NCI-H2029 treated with DMSO at 0.1 percent for 48 hours (cell line): ENCODE measurements around the gene COX5B.
"Not testable (repeated sequence)": the region's sequence is repeated elsewhere in the genome, so short reads cannot be mapped to it uniquely, and the experiment has no call there.

Experiments
- DNase-seq: peaks from one replicate; lab custom pipeline; 2025; lab: John Stamatoyannopoulos, UW

The COX5B gene, protein sequence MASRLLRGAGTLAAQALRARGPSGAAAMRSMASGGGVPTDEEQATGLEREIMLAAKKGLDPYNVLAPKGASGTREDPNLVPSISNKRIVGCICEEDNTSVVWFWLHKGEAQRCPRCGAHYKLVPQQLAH

DNA sequence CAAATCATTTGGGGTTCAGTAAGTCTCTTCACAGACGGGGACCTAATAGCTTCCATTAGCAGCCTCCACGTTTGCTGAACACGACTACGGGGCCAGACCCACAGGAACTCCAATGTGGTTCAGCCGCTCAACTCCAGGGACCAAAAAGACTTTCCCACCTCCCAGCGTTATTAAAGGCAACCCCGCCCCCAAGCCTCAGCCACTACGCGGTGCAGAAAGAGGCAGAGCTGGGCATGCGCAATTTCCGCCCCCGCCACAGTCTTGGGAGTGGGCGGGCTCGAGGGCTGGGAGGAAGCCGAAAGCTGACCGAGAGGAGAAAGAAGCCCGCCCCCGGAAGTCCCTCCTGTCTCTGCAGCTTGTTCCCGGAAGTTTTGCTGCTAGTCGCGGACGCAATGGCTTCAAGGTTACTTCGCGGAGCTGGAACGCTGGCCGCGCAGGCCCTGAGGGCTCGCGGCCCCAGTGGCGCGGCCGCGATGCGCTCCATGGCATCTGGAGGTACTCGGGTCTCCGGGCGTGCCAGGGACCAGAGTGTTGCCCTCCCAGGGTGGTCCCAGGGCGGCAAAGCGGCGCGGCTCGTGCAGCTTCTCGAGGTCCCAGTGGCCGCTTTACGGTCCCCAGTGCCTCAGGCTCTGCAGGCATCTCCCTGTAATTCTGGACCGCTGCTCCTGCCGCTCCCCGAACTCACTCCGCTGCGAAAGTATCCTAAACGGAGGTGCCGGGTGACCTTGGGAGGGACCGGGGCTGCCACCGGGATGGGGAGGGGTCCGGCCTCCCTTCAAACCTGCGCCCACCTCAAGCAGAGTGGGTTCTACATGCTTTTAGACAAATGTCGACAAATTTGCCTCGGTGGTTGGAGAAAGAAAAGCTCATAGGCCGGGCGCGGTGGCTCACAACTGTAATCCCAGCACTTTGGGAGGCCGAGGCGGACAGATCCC is at the start of gene COX5B:
COX5B (plus strand) TSS at position 368 of the 935 bp plus-strand sequence; CDS start at position 393, 25 bp downstream.
- peak; percentile 94 for DNase-seq

DNA sequence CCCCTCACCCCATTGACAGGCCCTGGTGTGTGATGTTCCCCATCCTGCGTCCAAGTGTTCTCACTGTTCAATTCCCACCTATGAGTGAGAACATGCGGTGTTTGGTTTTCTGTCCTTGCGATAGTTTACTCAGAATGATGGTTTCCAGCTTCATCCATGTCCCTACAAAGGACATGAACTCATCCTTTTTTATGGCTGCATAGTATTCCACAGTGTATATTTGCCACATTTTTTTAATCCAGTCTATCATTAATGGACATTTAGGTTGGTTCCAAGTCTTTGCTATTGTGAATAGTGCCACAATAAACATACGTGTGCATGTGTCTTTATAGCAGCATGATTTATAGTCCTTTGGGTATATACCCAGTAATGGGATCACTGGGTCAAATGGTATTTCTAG is 49.7 kb upstream of the COX5B start:
- DNase-seq = not testable (repeated sequence)

DNA sequence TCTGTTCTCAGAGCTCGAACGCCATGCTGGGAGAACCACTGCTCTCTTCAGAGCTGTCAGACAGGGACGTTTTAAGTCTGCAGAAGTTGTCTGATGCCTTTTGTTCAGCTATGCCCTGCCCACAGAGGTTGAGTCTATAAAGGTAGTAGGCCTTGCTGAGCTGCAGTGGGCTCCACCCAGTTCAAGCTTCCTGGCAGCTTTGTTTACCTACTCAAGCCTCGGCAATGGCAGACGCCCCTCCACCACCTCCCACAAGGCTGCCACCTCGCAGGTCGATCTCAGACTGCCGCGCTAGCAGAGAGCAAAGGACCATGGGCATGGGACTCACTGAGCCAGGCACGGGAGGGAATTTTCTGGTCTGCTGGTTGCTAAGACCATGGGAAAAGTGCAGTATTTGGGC is 44.3 kb upstream of the COX5B start:
- DNase-seq = not testable (repeated sequence)

DNA sequence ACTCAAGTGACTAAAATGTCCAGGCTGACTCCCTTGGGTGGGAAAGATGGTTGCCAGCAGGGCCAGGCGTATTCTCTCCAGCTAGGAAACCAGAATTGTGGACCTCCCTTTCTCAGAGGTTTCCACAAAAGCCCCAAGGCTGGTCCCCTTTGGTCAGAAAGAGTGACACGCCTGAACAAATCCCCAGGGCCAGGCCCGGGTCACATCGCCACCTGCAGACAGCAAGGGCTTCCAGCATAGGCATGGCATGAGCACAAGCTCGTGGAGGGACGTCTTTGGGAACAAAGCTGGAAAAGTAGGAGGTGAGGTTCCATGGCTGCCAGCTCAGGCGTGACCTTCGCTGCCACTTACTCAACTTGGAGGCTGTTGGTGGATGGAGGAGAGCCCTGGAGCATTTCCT is 40.8 kb upstream of the COX5B start:
- DNase-seq = not testable (repeated sequence)

DNA sequence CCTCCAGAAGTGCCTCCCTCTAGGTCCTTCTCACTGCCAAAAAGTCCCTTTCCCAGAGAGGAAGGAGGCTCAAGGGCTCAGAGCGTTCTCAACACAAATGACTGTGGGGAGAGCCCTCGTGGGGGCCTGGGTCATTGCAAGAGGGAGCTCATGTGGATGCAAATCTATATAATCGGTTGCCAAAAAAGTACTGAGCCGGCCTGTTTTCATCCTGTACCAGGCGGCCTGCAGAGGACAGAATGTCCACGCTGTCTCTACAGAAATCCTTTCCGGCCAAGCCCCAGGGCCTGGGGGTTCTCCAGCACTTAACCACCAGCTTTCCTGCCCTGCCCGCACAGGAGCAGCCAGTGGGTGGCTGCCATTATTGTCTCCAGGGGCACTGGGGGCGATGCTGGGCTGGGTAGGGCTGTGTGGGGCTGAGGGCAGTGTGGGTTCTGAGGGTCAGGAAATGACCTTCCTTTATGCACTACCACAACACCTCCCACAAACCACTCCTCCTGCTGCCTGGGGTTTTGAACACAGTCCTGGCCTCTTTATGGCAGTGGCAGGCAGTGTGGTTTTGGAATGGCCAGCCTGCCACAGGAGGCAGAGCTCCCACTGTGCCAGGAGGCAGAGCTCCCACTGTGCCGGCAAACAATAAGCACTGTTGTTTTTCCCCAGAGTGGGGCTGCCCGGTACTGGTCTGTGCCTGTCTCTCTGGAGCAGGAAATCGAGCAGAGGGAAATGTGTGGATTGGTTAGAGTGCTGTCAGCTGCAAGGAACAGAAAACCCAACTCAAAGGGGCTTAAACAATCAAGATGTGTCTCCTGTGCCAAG is 40.1 kb upstream of the COX5B start:
- DNase-seq = not testable (repeated sequence)

DNA sequence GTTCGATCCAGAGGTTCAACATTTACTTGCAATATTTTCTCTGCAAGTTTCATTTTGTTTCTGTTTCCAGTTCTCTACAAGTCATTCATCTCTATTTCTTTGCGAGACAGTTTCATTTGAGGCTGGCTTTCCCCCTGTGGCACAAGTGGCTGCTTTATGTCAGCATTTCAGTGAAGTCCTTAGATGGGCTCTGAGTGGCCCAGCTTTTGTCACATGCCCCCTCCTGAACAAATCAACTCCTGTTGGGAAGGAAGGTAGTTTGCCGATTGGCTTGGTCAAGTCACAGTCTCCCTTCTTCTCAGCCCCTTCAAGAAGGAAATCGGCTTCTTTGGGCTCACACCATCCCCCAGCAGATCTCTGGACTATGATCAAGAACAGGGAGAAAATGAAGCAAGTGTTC is 37.1 kb upstream of the COX5B start:
- DNase-seq = not testable (repeated sequence)

DNA sequence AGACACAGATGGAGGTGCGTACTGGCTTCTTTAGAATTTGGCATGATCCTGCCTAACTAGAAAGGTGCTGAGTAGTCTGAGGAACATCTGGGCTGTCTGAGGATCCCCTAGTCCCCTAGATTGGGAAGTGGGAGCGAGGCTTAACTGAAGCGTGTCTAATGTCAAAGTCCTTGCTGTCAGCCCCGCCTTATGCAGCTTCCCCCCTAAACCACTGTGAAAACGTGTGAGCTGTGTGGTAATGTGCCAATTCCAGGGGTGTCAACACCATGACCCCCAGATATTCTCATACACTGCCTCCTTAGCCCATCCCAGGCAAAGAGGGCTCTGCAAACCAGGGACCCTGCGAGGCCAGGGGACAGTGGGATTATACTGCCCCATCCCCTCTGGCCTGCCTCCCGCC is 34.0 kb upstream of the COX5B start:
- DNase-seq = not testable (repeated sequence)

DNA sequence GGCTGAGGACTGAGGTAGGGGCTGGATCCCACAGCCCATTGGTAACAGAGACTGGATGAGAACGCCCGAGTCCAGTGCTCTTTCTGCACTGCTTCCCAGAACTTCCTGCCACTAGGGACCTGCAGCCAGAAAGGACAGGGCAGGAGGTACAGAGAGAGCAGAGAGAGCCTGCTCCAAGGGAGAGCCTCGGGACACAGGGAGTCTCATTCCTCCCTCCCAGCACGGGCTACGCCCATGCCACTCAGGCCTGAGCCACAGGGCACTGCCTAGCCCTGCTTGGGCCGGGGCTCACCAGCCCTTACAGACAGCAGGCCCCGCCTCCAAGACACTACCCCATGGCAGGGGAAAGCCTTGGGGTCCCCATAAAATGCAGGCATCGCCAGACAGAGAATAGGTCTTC is 30.1 kb upstream of the COX5B start:
- not testable (repeated sequence) for DNase-seq

DNA sequence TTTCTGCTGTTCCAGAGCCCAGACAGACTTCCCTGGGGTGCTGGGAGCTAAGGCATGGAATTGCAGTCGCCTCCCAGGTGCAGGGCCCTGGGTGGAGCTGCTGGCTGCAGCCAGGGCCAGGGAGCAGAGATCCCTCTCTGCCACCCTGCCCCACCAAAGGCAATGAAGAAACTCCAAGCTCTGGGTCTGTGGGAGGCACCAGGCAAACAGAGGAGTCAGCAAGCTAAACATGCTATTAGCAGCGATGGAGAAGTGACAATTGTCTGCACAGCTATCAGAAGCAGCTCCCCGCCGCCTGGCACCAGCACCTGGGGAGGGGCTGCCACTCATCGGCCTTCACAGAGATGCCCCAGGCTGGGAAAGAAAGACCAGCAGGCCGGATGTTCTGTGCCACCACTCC is 28.0 kb upstream of the COX5B start:
- DNase-seq = no peak

DNA sequence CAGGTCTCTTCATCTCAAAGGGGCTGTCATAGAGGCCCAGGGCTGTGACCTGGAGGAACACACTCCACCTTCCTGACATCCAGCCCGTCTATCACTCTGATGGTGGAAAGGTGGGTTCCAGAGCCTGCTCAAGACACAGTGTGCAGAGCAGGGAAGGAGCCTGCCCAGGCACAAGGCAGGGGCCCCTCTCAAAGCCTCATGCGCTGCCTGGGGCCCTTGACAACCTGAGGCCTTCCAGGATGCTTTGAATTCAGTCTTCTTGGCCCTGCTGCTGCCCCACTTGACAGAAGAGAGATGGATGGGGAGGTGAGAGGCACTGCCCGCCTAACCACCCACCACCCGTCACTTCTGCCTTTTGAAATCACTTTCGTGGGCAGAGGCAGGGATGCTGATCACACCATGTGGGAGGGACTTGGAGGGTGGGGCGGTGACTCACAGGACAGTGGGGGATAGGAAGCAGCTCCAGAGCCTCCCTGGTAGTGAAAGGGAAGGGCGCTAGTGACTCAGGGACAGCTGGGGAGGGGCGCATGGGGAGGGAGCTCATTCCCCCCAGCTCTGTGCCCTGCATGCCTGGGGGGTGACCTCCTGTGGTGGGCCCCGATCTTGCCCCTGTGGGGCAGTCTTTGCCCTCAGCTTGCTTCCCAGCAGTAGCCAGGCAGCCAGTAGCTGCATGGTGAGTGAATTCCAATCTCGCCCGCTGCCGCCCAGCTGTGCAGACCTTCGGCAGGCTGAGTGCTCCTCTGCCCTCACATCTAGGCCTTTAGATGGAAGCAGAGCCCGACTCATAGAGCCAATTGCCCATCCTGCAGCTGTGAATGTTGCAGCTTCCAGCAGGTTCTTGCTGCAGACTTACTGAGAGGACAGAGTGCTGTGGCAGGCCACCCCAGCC is 26.7 kb upstream of the COX5B start:
- DNase-seq = not testable (repeated sequence)

DNA sequence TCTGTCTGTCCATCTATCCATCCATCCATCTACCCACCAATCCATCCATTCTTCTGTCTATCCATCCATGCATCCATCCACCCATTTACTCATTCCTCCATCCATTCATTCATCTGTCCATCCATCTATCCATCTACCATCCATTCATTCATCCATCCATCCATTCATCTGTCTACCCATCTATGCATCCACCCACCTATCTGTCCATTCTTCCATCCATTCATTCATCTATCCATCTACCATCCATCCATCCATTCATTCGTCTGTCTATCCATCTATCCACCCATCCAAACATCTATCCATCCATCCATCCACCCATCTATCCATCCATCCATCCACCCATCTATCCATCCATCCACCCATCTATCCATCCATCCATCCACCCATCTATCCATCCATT is 25.4 kb upstream of the COX5B start:
- not testable (repeated sequence) for DNase-seq

DNA sequence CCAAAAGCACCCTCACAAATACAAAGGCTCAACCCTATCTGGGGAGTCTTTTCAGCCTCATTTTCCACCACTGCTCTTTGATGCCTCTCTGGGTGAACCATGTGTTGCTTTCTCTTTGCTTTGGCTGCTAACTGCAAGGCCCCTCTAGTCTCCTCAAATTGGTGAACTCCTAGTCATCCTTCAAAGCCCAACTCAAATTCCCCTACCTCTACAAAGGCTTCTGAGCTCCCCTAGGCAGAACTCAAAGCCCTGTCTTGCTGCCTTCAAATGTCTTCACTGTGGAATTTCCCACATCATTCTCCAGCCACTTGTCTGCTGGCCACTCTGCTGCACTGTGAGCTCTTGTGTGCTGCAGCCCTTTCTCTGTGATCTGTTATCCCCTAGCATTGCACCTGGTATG is 22.9 kb upstream of the COX5B start:
- not testable (repeated sequence) for DNase-seq

DNA sequence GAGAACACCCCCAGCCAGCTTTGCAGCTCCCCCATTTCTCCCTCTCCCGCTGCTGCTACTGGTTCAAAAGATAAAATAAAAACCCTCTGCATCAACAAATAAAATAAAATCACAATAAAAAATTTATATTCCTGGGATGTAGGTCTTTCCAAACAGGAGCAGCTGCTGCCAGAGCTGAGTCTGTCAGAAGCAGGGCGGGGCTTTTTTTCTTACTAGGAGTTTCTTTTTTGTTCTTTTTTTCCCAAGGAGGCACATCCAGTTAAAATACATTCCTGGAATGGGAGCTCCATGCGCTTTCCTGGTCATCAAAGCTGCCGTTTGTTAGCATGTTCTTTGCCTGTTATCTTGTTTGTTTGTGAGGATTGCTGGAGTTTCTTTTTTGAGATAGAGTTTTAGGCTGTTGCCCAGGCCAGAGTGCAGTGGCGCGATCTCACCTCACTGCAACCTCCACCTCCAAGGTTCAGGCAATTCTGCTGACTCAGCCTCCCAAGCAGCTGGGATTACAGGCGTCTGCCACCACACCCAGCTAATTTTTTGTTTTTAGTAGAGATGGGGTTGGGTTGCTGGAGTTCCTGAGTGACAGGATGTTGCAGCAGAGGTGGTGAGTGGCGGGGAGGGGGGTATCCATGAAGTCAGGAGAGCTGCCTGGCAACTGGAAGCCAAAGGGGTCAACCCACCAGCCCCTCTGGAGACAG is 20.4 kb upstream of the COX5B start:
- not testable (repeated sequence) for DNase-seq

DNA sequence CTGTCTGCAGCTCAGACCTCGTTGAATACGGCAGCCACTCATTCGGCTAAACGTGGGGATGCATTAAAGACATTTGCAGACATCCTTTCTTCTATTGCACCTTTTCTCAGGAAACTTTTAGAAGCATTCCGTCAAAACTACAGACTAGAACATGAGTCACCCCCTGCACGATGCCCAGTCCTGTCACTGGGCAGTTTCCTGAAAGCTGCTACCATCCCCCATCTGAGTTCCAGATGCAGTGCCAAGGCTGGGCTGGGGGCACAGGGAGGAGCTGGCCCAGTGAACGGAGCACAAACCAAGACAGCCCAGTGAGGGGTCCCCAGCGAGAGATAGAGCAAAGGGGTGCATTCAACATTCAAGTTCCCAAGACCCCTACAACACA is 19.8 kb upstream of the COX5B start:
- not testable (repeated sequence) for DNase-seq

DNA sequence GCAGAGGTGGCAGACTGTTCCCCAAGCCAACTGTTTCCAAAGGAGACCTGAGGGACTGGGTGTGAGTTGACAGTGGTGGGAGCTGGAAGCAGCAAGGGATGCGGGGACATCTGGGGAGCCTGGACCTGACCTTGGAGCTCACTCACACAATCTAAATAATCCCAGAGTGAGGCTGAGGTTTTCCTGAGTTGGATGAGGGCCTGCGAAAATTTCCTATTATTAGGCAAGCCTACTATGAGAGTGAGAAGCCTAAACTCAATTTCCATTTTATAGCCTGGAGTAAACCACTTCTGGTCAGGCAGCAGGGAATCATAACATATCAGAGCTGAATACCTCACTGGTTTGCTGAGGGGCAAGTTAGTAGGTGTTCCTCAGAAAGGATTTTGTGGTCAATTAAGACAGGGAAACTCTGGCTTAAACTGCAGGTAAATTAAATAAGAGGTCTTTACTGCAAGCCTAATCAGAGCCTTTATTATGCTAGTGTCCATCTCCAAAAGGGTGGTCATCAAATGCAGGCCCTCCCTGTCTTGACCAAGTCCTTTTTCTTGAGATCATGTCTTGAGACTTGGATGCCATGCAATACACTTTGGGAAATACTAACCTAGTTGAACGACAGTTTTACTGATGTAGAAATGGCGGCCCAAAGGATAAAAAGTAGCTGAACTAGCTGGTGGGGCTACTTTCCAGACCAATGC is 1.7 kb upstream of the COX5B start:
- DNase-seq = no peak

DNA sequence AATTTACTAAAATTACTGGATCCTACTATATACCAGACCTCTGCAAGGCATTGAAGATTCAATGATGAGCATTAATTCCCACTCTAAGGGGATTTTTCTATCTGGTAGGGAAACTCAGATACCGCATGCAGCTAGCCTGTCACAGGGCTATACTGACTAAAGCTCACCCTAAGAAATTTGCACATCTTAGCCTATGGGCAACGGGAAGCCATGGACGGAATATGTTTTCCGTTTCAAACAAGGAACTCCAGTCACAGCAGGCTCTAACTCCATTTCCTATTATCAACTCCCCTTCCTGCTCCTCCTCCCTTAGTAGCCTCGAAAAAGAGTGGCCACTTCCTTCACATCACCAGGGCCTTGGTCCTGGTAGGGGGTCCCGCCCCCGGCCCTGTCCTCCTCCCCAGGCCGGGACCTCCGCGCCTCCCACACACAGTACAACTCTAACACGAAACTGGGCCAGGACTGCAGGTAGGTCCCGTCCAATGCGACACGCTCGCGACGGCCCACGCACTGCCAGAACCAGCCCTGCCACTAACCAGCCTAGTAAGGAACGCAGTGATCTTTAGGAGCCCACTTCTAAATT is 659 bp upstream of the COX5B start:
- no peak for DNase-seq

DNA sequence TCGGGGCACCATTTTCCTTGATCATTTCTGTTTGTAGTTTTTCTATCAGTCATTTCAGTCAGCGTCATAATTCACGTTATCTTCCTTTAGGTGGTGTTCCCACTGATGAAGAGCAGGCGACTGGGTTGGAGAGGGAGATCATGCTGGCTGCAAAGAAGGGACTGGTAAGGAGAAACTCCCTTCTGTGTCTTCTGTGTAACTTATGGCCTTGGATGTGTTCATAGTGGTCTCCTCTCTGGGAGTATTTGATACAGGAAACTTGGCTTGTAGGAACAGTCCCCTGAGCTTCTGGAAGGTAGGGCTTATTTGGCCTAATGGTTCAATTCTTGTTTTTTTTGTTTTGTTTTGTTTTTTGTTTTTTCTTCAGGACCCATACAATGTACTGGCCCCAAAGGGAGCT is 1.1 kb downstream of the COX5B start:
- no peak for DNase-seq

DNA sequence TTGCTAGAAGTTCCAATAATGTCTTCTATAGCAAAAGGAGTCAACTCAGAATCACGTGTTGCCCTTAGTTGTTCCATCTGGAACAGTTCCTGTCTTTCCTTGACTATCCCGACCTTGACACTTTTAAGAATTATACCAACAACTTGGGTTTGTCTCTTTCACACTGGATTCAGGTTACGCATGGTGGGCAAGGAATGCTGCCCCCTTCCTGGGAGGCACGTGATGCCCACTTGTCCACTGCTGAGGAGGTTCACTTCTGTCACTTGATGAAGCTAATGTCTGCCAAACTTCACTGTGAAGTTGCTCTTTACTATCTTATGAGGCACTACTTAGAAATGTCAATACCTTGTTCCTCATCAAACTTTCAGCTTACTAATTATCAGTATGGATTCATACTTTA is 5.3 kb downstream of the COX5B start:
- no peak for DNase-seq

DNA sequence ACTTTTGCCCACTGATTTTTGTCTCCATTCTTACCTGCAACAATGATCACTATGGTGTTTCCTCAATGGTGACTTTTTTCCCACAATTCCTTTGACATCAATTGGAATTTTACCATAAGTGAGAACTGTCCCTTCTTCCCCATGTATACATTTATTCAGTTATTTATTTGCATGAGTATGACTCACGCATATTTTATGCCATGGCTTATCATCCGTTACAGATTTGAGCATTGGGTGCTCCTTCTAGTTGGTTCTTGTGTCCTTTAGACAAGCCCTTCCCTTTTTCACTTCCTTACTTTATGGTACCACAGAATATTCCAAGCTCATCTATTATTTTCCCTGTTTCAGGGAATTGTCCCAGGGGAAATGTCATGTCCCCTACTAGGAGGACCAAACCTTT is 7.6 kb downstream of the COX5B start:
- no peak for DNase-seq

DNA sequence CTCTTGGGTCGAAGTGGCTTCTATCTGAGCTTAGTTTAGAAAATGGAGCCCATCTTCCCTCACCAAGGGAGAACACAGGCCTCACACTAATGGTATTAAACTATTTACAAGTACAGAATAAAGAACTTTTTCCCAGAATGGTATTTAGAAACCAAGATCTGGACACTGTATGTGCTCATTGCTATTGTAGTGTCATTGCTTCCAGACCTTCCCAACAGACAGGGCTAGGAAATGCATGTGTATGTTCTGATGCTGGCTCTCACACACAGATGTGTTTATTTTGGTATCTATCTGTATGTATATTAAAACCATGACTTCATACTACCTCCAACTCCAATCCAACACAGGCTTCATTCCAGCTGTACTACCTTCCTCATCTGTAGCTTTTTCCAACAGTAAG is 8.0 kb downstream of the COX5B start:
- no peak for DNase-seq
